ENCODE measurements around the gene PHYHD1.

Gene PHYHD1

DNA sequence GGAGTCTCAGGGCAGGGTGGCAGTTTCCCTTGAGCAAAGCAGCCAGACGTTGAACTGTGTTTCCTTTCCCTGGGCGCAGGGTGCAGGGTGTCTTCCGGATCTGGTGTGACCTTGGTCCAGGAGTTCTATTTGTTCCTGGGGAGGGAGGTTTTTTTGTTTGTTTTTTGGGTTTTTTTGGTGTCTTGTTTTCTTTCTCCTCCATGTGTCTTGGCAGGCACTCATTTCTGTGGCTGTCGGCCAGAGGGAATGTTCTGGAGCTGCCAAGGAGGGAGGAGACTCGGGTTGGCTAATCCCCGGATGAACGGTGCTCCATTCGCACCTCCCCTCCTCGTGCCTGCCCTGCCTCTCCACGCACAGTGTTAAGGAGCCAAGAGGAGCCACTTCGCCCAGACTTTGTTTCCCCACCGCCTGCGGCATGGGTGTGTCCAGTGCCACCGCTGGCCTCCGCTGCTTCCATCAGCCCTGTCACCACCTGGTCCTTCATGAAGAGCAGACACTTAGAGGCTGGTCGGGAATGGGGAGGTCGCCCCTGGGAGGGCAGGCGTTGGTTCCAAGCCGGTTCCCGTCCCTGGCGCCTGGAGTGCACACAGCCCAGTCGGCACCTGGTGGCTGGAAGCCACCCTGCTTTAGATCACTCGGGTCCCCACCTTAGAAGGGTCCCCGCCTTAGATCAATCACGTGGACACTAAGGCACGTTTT lies 3.5 kb upstream of the PHYHD1 start:
- H2AFZ ChIP-seq (ENCODE audit: low read depth, low read length): no peak overlapping the region
- H3K4me2 ChIP-seq (ENCODE audit: low read length, poor library complexity, severe bottlenecking): no peak overlapping the region
- H3K27me3 ChIP-seq (ENCODE audit: control insufficient read depth in 1 of 2, insufficient read depth in 1 of 2, low read length in 2 of 2): no peaks in the 10 kb centered on the region
- H3K36me3 ChIP-seq (ENCODE audit: control insufficient read depth in 1 of 2, insufficient read depth in 2 of 2, low read depth in 1 of 2, low read length in 2 of 2): peaks cover 22 to 59% of the 10 kb centered on the region in 2 experiments
- no peak overlapping the region for H4K91ac ChIP-seq (ENCODE audit: low read length)
- no peak overlapping the region for H3K14ac ChIP-seq (ENCODE audit: low read length in 2 of 2)
- H3K79me1 ChIP-seq (replicated peaks; ENCODE audit: low read length, poor library complexity, severe bottlenecking): peaks cover 40% of the 10 kb centered on the region
- no peak overlapping the region for H3K23ac ChIP-seq (ENCODE audit: low read length in 2 of 2)
- no peak overlapping the region for H2BK5ac ChIP-seq (ENCODE audit: low read depth, low read length, poor library complexity, severe bottlenecking)
- no peak for DNase-seq
- H3K18ac ChIP-seq (ENCODE audit: low read depth in 1 of 2, low read length in 2 of 2): no peak overlapping the region
- peak overlapping the region; percentile 84 for H3K9ac ChIP-seq (ENCODE audit: low read length)
- H3K9me3 ChIP-seq (ENCODE audit: control insufficient read depth, low read length): no peaks in the 10 kb centered on the region
- H4K8ac ChIP-seq (ENCODE audit: low read length): no peak overlapping the region
- H2BK15ac ChIP-seq (ENCODE audit: low read depth, poor library complexity, severe bottlenecking): no peak overlapping the region
- no peak overlapping the region for H2AK5ac ChIP-seq (ENCODE audit: low read length, severe bottlenecking)
- WGBS: 96% methylated on average over 26 of the region's 26 CpGs
- H3K27ac ChIP-seq (ENCODE audit: low read length, poor library complexity, severe bottlenecking): no peak overlapping the region
- H2BK120ac ChIP-seq (ENCODE audit: low read depth, low read length): no peak overlapping the region
- H2BK12ac ChIP-seq (ENCODE audit: low read length in 2 of 2): no peak overlapping the region
- H3K4ac ChIP-seq (ENCODE audit: low read depth in 1 of 2, low read length in 2 of 2): no peak overlapping the region
- H3K4me1 ChIP-seq (ENCODE audit: control insufficient read depth, insufficient read depth, low read depth, low read length): peaks cover 38% of the 10 kb centered on the region
- no peak overlapping the region for H3K4me3 ChIP-seq (ENCODE audit: insufficient read depth in 1 of 2, low read depth in 1 of 2, low read length in 2 of 2)

DNA sequence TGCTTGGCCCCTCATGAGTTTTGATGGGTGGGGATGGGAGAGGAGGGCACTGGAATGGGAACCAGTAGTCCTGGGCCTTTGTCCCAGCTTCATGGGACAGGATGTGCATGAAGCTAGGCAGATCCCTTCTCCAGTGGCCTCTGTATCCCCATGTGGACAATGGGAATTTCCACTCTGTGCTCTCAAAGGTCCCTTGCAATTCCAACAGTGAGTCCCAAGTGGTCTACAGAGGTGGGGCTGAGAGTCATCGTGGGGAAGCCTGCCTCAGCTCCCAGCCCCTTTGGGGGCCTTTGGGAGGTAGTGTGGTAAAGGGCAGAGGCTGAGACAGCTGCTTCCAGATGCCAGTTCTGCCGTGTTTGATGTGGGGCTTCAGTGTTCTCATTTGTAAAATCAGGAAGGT lies 1.9 kb upstream of the PHYHD1 start:
- no peak overlapping the region for H2BK15ac ChIP-seq (ENCODE audit: low read depth, poor library complexity, severe bottlenecking)
- H3K4ac ChIP-seq (ENCODE audit: low read depth in 1 of 2, low read length in 2 of 2): no peak overlapping the region
- H2BK5ac ChIP-seq (ENCODE audit: low read depth, low read length, poor library complexity, severe bottlenecking): no peak overlapping the region
- H2AK5ac ChIP-seq (ENCODE audit: low read length, severe bottlenecking): no peak overlapping the region
- H2AFZ ChIP-seq (ENCODE audit: low read depth, low read length): no peak overlapping the region
- H2BK120ac ChIP-seq (ENCODE audit: low read depth, low read length): no peak overlapping the region
- H3K23ac ChIP-seq (ENCODE audit: low read length in 2 of 2): no peak overlapping the region
- H3K27ac ChIP-seq (ENCODE audit: low read length, poor library complexity, severe bottlenecking): no peak overlapping the region
- peaks cover 30% of the 10 kb centered on the region for H3K79me1 ChIP-seq (replicated peaks; ENCODE audit: low read length, poor library complexity, severe bottlenecking)
- H3K9ac ChIP-seq (ENCODE audit: low read length): no peak overlapping the region
- H4K8ac ChIP-seq (ENCODE audit: low read length): no peak overlapping the region
- no peak overlapping the region for H3K14ac ChIP-seq (ENCODE audit: low read length in 2 of 2)
- peaks cover 22 to 53% of the 10 kb centered on the region in 2 experiments for H3K36me3 ChIP-seq (ENCODE audit: control insufficient read depth in 1 of 2, insufficient read depth in 2 of 2, low read depth in 1 of 2, low read length in 2 of 2)
- 79% methylated on average over 2 of the region's 2 CpGs for WGBS
- H3K4me3 ChIP-seq (ENCODE audit: insufficient read depth in 1 of 2, low read depth in 1 of 2, low read length in 2 of 2): no peak overlapping the region
- H2BK12ac ChIP-seq (ENCODE audit: low read length in 2 of 2): peak overlapping the region in 1 of 2 experiments; percentile 24
- no peak overlapping the region for H3K4me2 ChIP-seq (ENCODE audit: low read length, poor library complexity, severe bottlenecking)
- H3K4me1 ChIP-seq (ENCODE audit: control insufficient read depth, insufficient read depth, low read depth, low read length): peaks cover 26% of the 10 kb centered on the region
- DNase-seq: no peak
- H3K18ac ChIP-seq (ENCODE audit: low read depth in 1 of 2, low read length in 2 of 2): peak overlapping the region in 1 of 2 experiments; percentile 29
- H3K27me3 ChIP-seq (ENCODE audit: control insufficient read depth in 1 of 2, insufficient read depth in 1 of 2, low read length in 2 of 2): no peaks in the 10 kb centered on the region
- no peaks in the 10 kb centered on the region for H3K9me3 ChIP-seq (ENCODE audit: control insufficient read depth, low read length)
- H4K91ac ChIP-seq (ENCODE audit: low read length): no peak overlapping the region

DNA sequence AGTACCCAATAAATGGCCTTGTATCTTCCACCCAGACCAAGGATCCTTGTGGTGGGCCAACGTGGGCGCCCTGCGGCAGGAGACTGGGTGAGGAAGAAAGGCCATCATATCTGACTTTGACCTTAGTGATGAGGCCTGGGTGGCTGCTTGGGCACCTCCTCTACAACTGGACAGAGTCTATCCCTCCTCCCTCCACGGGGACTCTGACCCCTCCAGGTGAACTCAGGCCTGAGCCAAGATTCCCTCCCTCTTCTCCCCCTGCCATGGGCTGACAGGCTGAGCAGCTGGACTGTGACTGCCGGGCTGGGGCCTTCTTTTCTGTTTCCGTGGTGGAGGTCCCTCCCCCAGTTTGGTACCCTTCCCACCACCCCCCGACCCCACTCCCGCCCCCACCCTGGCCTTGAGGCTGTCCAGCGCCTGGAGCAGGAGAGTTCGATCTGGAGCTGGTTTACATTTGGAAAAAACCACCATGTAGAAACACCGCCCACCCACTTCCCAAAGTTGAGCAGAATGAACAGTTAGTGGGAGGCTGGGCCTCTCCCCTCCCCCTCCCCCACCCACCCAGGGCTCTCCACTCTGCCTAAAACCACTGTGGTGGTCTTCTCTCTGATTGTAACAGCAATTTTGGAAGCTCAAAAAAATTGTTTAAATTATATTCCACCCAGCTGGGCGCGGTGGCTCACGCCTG lies 1.2 kb upstream of the PHYHD1 start:
- H4K8ac ChIP-seq (ENCODE audit: low read length): no peak overlapping the region
- no peaks in the 10 kb centered on the region for H3K27me3 ChIP-seq (ENCODE audit: control insufficient read depth in 1 of 2, insufficient read depth in 1 of 2, low read length in 2 of 2)
- no peaks in the 10 kb centered on the region for H3K9me3 ChIP-seq (ENCODE audit: control insufficient read depth, low read length)
- H3K18ac ChIP-seq (ENCODE audit: low read depth in 1 of 2, low read length in 2 of 2): no peak overlapping the region
- no peak overlapping the region for H2BK5ac ChIP-seq (ENCODE audit: low read depth, low read length, poor library complexity, severe bottlenecking)
- no peak overlapping the region for H3K4me3 ChIP-seq (ENCODE audit: insufficient read depth in 1 of 2, low read depth in 1 of 2, low read length in 2 of 2)
- H3K4me2 ChIP-seq (ENCODE audit: low read length, poor library complexity, severe bottlenecking): no peak overlapping the region
- H3K23ac ChIP-seq (ENCODE audit: low read length in 2 of 2): no peak overlapping the region
- no peak for DNase-seq
- no peak overlapping the region for H2BK15ac ChIP-seq (ENCODE audit: low read depth, poor library complexity, severe bottlenecking)
- H3K9ac ChIP-seq (ENCODE audit: low read length): no peak overlapping the region
- H2BK12ac ChIP-seq (ENCODE audit: low read length in 2 of 2): peak overlapping the region in 1 of 2 experiments; percentile 35
- no peak overlapping the region for H2BK120ac ChIP-seq (ENCODE audit: low read depth, low read length)
- H2AK5ac ChIP-seq (ENCODE audit: low read length, severe bottlenecking): no peak overlapping the region
- peaks cover 21 to 48% of the 10 kb centered on the region in 2 experiments for H3K36me3 ChIP-seq (ENCODE audit: control insufficient read depth in 1 of 2, insufficient read depth in 2 of 2, low read depth in 1 of 2, low read length in 2 of 2)
- H2AFZ ChIP-seq (ENCODE audit: low read depth, low read length): no peak overlapping the region
- H3K4me1 ChIP-seq (ENCODE audit: control insufficient read depth, insufficient read depth, low read depth, low read length): peaks cover 26% of the 10 kb centered on the region
- no peak overlapping the region for H3K14ac ChIP-seq (ENCODE audit: low read length in 2 of 2)
- 84% methylated on average over 10 of the region's 14 CpGs for WGBS
- H3K79me1 ChIP-seq (replicated peaks; ENCODE audit: low read length, poor library complexity, severe bottlenecking): peaks cover 25% of the 10 kb centered on the region
- peak overlapping the region in 1 of 2 experiments; percentile 30 for H3K4ac ChIP-seq (ENCODE audit: low read depth in 1 of 2, low read length in 2 of 2)
- H4K91ac ChIP-seq (ENCODE audit: low read length): no peak overlapping the region
- no peak overlapping the region for H3K27ac ChIP-seq (ENCODE audit: low read length, poor library complexity, severe bottlenecking)

Data from mesenchymal stem cell (in vitro differentiated cells and primary cell).